Activated CD8-positive, alpha-beta T cell treated with anti-CD3 and anti-CD28 coated beads for 36 hours (primary cell): ENCODE measurements around the gene LIMD2. TPM values are rescaled to one million over a fixed set of nuclear protein-coding genes. Genes with fewer than 3 reads are reported as not detected.

Experiments used
- ATAC-seq: fragments of 200-7000 bp; cut with Tn5 transposase; one replicate; pipeline ENCODE4 v1.10.0; 2021; ENCODE audit warnings: mild to moderate bottlenecking, moderate library complexity
- CTCF ChIA-PET: fragments of 350-600 bp; sonication (Branson Sonifier 250); formaldehyde crosslinking; loops from one replicate; lab custom pipeline; 2021; ENCODE audit warnings: antibody characterized with exemption; lab: Charles Lee
- POLR2A ChIA-PET: fragments of 350-600 bp; sonication (Branson Sonifier 250); formaldehyde crosslinking; loops from one replicate; lab custom pipeline; 2021; ENCODE audit warnings: antibody characterized with exemption; lab: Charles Lee
- DNase-seq: peaks from one replicate; pipeline ENCODE4 v3.0.0-alpha.2; 2020
- H3K27ac Mint-ChIP-seq: one replicate; pipeline ENCODE4 v1.8.0; 2021; ENCODE audit warnings: mild to moderate bottlenecking, mixed read lengths
- H3K27me3 Mint-ChIP-seq: one replicate; pipeline ENCODE4 v1.8.0; 2021; ENCODE audit warnings: mixed read lengths
- H3K36me3 Mint-ChIP-seq: one replicate; pipeline ENCODE4 v1.8.0; 2021; ENCODE audit warnings: low read depth, mixed read lengths
- H3K4me1 Mint-ChIP-seq: one replicate; pipeline ENCODE4 v1.8.0; 2021; ENCODE audit warnings: low read depth, mixed read lengths
- H3K4me3 Mint-ChIP-seq: one replicate; pipeline ENCODE4 v1.8.0; 2021; ENCODE audit warnings: mild to moderate bottlenecking, moderate library complexity, mixed read lengths
- H3K9me3 Mint-ChIP-seq: one replicate; pipeline ENCODE4 v1.8.0; 2021; ENCODE audit warnings: mixed read lengths
- intact Hi-C: fragments of 100-400 bp; cut with micrococcal nuclease; formaldehyde crosslinking; loops from one replicate; pipeline ENCODE4 v1.10.0; 2022
- total RNA-seq, 2 experiments: library from RNA; stranded (reverse); gene quantifications; one replicate each; pipeline ENCODE4 v1.2.3, GENCODE V29; 2021
- TF ChIP-seq, protein P1 (sequence below): fragments of 200-600 bp; IDR thresholded peaks from one replicate; pipeline ENCODE4 v1.8.0; 2022; ENCODE audit warnings: antibody characterized with exemption, mild to moderate bottlenecking

LIMD2 gene
- total RNA-seq, 2 experiments from 2014 or later: 143 to 145 TPM

DNA sequence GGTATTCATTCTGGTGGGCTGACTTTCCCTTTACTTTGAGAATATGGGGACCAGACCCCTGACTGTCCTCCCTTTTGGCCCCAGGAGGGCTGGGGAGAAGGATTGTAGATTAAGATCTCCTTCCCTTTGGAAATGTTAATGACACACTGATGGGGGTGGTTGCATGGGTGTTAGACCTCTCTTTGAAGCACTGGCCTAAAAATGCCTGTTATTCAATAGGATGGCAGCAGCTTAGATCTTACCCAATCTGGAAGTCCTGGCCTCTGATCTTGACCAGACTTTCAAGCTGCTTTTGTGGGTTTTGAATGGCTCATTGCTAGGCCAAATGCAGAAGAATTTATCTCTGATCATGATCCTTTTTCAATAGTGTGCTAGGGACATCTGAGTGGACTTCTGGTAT lies 52.0 kb downstream of the LIMD2 start:
- intact Hi-C loops: no loop called here
- H3K27ac Mint-ChIP-seq: no peak overlapping the region
- peaks cover 10% of the 10 kb centered on the region for H3K36me3 Mint-ChIP-seq
- ChIA-PET POLR2A (interaction anchor here (1.8 kb wide), 1 partner anchor 13 kb away, joined by 4 read pairs; no protein-coding TSS in a partner anchor), CTCF (no interaction called here)
- no peaks in the 10 kb centered on the region for H3K9me3 Mint-ChIP-seq
- H3K4me3 Mint-ChIP-seq: no peak overlapping the region
- no peak for DNase-seq
- peaks cover 13% of the 10 kb centered on the region for H3K4me1 Mint-ChIP-seq
- TF ChIP-seq, protein P1, sequence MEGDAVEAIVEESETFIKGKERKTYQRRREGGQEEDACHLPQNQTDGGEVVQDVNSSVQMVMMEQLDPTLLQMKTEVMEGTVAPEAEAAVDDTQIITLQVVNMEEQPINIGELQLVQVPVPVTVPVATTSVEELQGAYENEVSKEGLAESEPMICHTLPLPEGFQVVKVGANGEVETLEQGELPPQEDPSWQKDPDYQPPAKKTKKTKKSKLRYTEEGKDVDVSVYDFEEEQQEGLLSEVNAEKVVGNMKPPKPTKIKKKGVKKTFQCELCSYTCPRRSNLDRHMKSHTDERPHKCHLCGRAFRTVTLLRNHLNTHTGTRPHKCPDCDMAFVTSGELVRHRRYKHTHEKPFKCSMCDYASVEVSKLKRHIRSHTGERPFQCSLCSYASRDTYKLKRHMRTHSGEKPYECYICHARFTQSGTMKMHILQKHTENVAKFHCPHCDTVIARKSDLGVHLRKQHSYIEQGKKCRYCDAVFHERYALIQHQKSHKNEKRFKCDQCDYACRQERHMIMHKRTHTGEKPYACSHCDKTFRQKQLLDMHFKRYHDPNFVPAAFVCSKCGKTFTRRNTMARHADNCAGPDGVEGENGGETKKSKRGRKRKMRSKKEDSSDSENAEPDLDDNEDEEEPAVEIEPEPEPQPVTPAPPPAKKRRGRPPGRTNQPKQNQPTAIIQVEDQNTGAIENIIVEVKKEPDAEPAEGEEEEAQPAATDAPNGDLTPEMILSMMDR: no peak
- no peak for ATAC-seq
- no peaks in the 10 kb centered on the region for H3K27me3 Mint-ChIP-seq

DNA sequence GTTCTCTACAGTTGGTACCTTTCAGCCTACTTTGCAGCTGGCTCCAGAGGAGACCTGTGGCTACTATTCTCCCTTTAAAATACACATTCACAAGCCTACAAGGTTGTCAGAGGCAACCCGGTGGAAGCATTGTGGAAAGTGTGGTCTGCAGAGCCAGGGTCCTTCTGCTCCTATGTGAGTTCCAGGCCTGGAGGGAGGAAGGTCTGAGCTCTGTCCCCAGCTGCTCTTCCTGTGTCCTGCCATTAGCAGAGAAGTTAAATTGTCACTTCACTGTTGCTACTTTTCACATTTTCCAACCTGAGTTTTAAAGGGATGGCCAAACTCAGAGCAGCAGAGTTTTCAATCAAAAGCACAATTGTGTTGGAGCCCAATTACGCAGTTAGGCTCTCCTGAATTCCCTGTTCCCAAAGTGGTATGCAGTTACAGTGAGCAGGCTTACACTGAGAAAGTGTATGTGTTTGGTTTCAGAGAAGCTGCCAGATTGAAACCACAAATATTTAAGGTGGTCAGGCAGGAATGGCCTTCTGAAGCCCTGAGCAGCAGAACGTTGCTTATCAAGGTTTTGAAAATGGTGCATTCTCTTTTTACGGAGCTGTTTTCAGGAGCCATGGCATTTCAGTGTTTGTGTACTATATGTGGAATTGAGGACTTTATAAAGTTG lies 52.7 kb downstream of the LIMD2 start:
- POLR2A ChIA-PET: interaction anchor here (1.6 kb wide), 1 partner anchor 29 kb away, joined by 3 read pairs; no protein-coding TSS in a partner anchor
- CTCF ChIA-PET: no interaction called here
- Mint-ChIP-seq H3K4me1 (peaks cover 13% of the 10 kb centered on the region), H3K27ac (no peak overlapping the region), H3K4me3 (no peak overlapping the region), H3K36me3 (peaks cover 10% of the 10 kb centered on the region), H3K27me3 (no peaks in the 10 kb centered on the region), H3K9me3 (no peaks in the 10 kb centered on the region)
- DNase-seq: no peak
- no peak for ATAC-seq
- intact Hi-C loops: no loop called here
- TF ChIP-seq, protein P1: no peak

DNA sequence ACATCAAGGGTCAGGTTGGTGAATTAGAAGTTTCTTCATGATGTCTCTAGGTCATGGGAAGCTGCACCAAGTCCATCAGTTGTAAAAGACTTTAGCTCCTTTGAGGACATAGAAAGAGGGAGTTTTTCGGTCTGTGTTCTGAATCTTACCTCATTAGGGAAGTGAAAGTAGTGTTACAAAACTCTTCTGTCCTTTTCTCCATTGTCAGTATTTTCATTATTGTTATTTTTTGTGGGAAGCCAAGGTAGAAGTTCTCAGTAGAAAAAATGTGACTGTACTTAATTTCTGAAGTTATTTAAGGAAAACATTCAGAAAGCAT lies 53.5 kb downstream of the LIMD2 start:
- TF ChIP-seq, protein P1: no peak
- Mint-ChIP-seq H3K36me3 (peaks cover 10% of the 10 kb centered on the region), H3K4me3 (no peak overlapping the region), H3K4me1 (peaks cover 16% of the 10 kb centered on the region), H3K27ac (no peak overlapping the region), H3K9me3 (no peaks in the 10 kb centered on the region), H3K27me3 (no peaks in the 10 kb centered on the region)
- DNase-seq: no peak
- no peak for ATAC-seq
- ChIA-PET CTCF (no interaction called here), POLR2A (interaction anchor here (1.6 kb wide), 1 partner anchor 30 kb away, joined by 3 read pairs; no protein-coding TSS in a partner anchor)
- intact Hi-C loops: no loop called here

Other genes starting within 250 kb of the LIMD2 start
- under 1 TPM; 0.36 to 0.51 TPM for gene ACE, start 223.1 kb downstream of the LIMD2 start, total RNA-seq
- gene KCNH6, start 176.8 kb downstream of the LIMD2 start, total RNA-seq: not detected
- 100 to 1,000 TPM; 104 to 105 TPM for gene DCAF7, start 149.6 kb downstream of the LIMD2 start, total RNA-seq
- 10 to 100 TPM; 27.0 to 30.4 TPM for gene TACO1, start 99.2 kb downstream of the LIMD2 start, total RNA-seq
- 10 to 100 TPM; 20.6 to 22.5 TPM for gene MAP3K3, start 77.7 kb downstream of the LIMD2 start, total RNA-seq
- gene STRADA, start 41.7 kb upstream of the LIMD2 start, total RNA-seq: 10 to 100 TPM; 44.8 to 48.8 TPM
- 10 to 100 TPM; 63.0 to 64.4 TPM for gene CCDC47, start 73.5 kb upstream of the LIMD2 start, total RNA-seq
- gene DDX42, start 74.0 kb upstream of the LIMD2 start, total RNA-seq: 10 to 100 TPM; 91.9 to 96.0 TPM
- 100 to 1,000 TPM; 155 to 157 TPM for gene PSMC5, start 127.3 kb upstream of the LIMD2 start, total RNA-seq
- 10 to 100 TPM; 58.3 to 60.9 TPM for gene FTSJ3, start 127.5 kb upstream of the LIMD2 start, total RNA-seq
- 100 to 1,000 TPM in 1 of 2 experiments, 10 to 100 TPM in 1; 99.4 to 103 TPM for gene SMARCD2, start 142.6 kb upstream of the LIMD2 start, total RNA-seq
- not detected for gene CSH2, start 173.6 kb upstream of the LIMD2 start, total RNA-seq
- not detected for gene GH2, start 181.8 kb upstream of the LIMD2 start, total RNA-seq
- not detected for gene CSH1, start 196.4 kb upstream of the LIMD2 start, total RNA-seq
- gene CSHL1, start 211.1 kb upstream of the LIMD2 start, total RNA-seq: not detected
- not detected for gene GH1, start 218.7 kb upstream of the LIMD2 start, total RNA-seq
- gene CD79B, start 232.2 kb upstream of the LIMD2 start, total RNA-seq: 10 to 100 TPM; 28.4 to 31.6 TPM